Activated CD8-positive, alpha-beta memory T cell treated with anti-CD3 and anti-CD28 coated beads for 24 hours (primary cell): Measurements from ENCODE around the gene PSMG1.
"Not testable (repeated sequence)": the region's sequence is repeated elsewhere in the genome, so short reads cannot be mapped to it uniquely, and the experiment has no call there.

Source experiments
- DNase-seq: peaks from one replicate; pipeline ENCODE4 v3.0.0-alpha.2; 2020

The PSMG1 gene

GRCh38 chr21:39183272-39184049 lies at the start of gene PSMG1:
Gene PSMG1 (minus strand): TSS chr21:39183451. CDS start chr21:39183385, 66 bp downstream.
- DNase-seq, result peak; percentile 98

GRCh38 chr21:39232861-39233291 lies 49.6 kb upstream of the PSMG1 start:
- DNase-seq, result no peak

GRCh38 chr21:39224930-39225329 lies 41.7 kb upstream of the PSMG1 start:
- no peak for DNase-seq

GRCh38 chr21:39221997-39222486 lies 38.8 kb upstream of the PSMG1 start:
- DNase-seq, result no peak

GRCh38 chr21:39221282-39221996 lies 38.2 kb upstream of the PSMG1 start:
- no peak for DNase-seq

- DNase-seq, result not testable (repeated sequence)
Observed at GRCh38 chr21:39220875-39221274, 37.6 kb upstream of the PSMG1 start.

- no peak for DNase-seq
Observed at GRCh38 chr21:39220150-39220549, 36.9 kb upstream of the PSMG1 start.

GRCh38 chr21:39218082-39218409 lies 34.8 kb upstream of the PSMG1 start:
- no peak for DNase-seq

GRCh38 chr21:39217356-39218081 lies 34.3 kb upstream of the PSMG1 start:
- DNase-seq, result no peak

GRCh38 chr21:39216290-39216689 lies 33.0 kb upstream of the PSMG1 start:
- DNase-seq, result no peak

- no peak for DNase-seq
Observed at GRCh38 chr21:39215078-39215477, 31.8 kb upstream of the PSMG1 start.

- DNase-seq, result no peak
Observed at GRCh38 chr21:39209334-39209688, 26.1 kb upstream of the PSMG1 start.

GRCh38 chr21:39208624-39209333 lies 25.5 kb upstream of the PSMG1 start:
- DNase-seq, result no peak

- DNase-seq, result no peak
Observed at GRCh38 chr21:39204134-39204533, 20.9 kb upstream of the PSMG1 start.

GRCh38 chr21:39198800-39199199 lies 15.5 kb upstream of the PSMG1 start:
- DNase-seq, result no peak

GRCh38 chr21:39197448-39198233 lies 14.4 kb upstream of the PSMG1 start:
- DNase-seq, result no peak

- DNase-seq, result no peak
Observed at GRCh38 chr21:39196838-39197237, 13.6 kb upstream of the PSMG1 start.

GRCh38 chr21:39196310-39196709 lies 13.1 kb upstream of the PSMG1 start:
- no peak for DNase-seq

GRCh38 chr21:39193380-39193779 lies 10.1 kb upstream of the PSMG1 start:
- no peak for DNase-seq

- DNase-seq, result no peak
Observed at GRCh38 chr21:39189857-39190604, 6.8 kb upstream of the PSMG1 start.

- DNase-seq, result no peak
Observed at GRCh38 chr21:39188521-39189139, 5.4 kb upstream of the PSMG1 start.
